ENCODE results near the gene HDAC9. TPM values are rescaled to one million over a fixed set of nuclear protein-coding genes. Genes with fewer than 3 reads are reported as not detected.
A peak's percentile ranks its signal among the peaks of the same experiment; 100 is the strongest.

HDAC9 gene
- total and polyA plus RNA-seq, 8 donors = 1.3 to 12.3 (median 3.5) TPM

DNA sequence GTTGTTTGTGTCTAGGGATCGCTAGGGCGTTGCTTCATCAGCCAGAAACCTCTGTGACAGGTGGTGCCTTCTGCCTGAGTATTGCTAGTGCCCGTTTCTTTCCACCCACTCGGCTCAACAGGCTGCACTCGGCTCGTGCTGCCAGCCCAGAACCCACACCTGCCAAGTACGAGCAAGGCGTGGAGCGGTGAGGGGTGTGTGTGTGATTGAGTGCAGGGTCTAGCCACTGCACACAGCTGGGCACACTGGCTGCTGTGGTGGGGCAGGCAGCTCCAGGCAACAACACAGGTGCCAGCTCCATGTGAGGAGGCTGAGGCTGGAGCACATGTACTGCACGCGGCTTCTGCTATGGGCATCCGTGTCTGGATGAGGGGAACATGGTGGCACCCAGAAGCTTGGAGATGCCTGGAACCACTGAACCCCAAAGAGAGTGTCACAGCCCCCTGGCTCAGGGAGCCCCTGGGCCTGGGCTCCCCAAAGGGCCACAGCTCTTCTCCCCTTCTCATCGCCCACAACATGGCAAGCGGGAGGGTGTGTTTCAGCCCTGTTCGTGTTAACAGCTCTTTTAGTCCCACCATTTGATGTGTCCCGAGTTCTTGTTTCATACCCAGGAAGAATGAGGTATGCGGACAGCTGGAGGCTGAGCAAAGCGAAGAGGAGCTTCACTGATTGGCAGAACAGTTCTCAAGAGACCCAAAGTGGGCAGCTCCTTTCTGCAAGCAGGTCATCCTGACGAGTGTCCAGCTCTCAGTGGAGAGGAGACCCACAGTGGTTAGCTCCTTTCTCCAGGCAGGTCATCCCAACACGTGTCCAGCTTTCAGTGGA, 78.1 kb downstream of the HDAC9 start:
- Histone ChIP-seq H3K27me3 (no peaks in the 10 kb centered on the region), H3K4me1 (peaks cover 0 to 7% (median 0%) of the 10 kb centered on the region in 3 donors), H3K36me3 (no peaks in the 10 kb centered on the region), H3K9me3 (no peaks in the 10 kb centered on the region), H3K4me3 (no peak overlapping the region), H3K27ac (no peak overlapping the region)
- 72 to 83% methylated on average over 20 of the region's 20 CpGs for WGBS, 2 donors
- ATAC-seq (peak in 1 of 4 donors; percentile 21), DNase-seq (peak in 1 of 6 donors; percentile 62), FAIRE-seq (no peak)
- TF ChIP-seq, protein P1, sequence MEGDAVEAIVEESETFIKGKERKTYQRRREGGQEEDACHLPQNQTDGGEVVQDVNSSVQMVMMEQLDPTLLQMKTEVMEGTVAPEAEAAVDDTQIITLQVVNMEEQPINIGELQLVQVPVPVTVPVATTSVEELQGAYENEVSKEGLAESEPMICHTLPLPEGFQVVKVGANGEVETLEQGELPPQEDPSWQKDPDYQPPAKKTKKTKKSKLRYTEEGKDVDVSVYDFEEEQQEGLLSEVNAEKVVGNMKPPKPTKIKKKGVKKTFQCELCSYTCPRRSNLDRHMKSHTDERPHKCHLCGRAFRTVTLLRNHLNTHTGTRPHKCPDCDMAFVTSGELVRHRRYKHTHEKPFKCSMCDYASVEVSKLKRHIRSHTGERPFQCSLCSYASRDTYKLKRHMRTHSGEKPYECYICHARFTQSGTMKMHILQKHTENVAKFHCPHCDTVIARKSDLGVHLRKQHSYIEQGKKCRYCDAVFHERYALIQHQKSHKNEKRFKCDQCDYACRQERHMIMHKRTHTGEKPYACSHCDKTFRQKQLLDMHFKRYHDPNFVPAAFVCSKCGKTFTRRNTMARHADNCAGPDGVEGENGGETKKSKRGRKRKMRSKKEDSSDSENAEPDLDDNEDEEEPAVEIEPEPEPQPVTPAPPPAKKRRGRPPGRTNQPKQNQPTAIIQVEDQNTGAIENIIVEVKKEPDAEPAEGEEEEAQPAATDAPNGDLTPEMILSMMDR (IDR thresholded peaks at IDR 0.05) = no peak
- intact Hi-C loops (cut with DNase I) = loop anchor here in 2 of 3 donors (5.0 to 10.0 kb wide), 2 partner anchors 216 to 219 kb away; no protein-coding TSS in a partner anchor

DNA sequence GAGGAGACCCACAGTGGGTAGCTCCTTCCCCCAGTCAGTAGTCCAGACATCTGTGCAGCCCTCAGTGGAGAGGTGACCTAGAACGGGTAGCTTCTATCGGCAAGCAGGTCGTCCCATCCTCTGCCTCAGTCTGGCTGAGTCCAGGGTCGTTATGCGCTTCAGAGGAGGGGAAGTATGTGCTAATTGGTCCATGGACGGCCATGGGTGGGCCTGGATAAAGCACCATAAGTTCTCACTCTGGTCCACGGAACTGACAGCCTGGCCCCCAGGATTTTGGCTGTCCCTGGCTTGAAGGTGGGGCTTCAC, 78.6 kb downstream of the HDAC9 start:
- Histone ChIP-seq H3K27me3 (no peaks in the 10 kb centered on the region), H3K9me3 (no peaks in the 10 kb centered on the region), H3K27ac (no peak overlapping the region), H3K36me3 (no peaks in the 10 kb centered on the region), H3K4me1 (peaks cover 0 to 7% (median 0%) of the 10 kb centered on the region in 3 donors), H3K4me3 (no peak overlapping the region)
- ATAC-seq (no peak), DNase-seq (no peak), FAIRE-seq (no peak)
- intact Hi-C loops (cut with DNase I) = loop anchor here in 2 of 3 donors (5.0 to 10.0 kb wide), 2 partner anchors 217 to 219 kb away; no protein-coding TSS in a partner anchor
- 72 to 76% methylated on average over 7 of the region's 7 CpGs for WGBS, 2 donors
- TF ChIP-seq, protein P1 (IDR thresholded peaks at IDR 0.05) = no peak

DNA sequence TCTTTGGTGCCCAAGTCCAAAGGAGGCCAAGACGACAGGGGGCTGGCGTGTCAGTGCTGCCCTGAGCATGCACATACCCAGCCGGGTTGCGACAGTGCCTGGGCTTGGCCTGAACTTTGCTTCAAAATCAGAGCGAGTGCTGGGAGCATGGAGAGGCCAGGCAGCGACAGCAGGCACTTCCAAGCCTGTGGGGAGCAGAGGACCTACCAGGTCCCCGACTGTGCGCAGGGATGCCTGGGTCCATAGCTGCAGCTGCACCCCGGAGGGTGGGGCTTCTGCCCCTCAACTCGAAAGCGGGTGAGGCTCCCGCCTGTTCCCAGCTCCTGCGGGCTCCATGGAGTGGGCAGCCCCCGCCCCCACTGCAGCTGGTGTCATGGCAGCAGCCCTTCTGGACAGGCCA, 79.1 kb downstream of the HDAC9 start:
- peaks cover 0 to 7% (median 0%) of the 10 kb centered on the region in 3 donors for H3K4me1 ChIP-seq
- no peak for ATAC-seq
- TF ChIP-seq, protein P1 (IDR thresholded peaks at IDR 0.05) = no peak
- H3K27me3 ChIP-seq = no peaks in the 10 kb centered on the region
- no peaks in the 10 kb centered on the region for H3K9me3 ChIP-seq
- DNase-seq = peak in 2 of 6 donors; percentile 15 to 60
- intact Hi-C loops (cut with DNase I) = loop anchor here in 2 of 3 donors (5.0 to 10.0 kb wide), 2 partner anchors 217 to 220 kb away; no protein-coding TSS in a partner anchor
- 79 to 92% methylated on average over 14 of the region's 14 CpGs for WGBS, 2 donors
- no peak overlapping the region for H3K4me3 ChIP-seq
- FAIRE-seq = no peak
- no peaks in the 10 kb centered on the region for H3K36me3 ChIP-seq
- no peak overlapping the region for H3K27ac ChIP-seq

DNA sequence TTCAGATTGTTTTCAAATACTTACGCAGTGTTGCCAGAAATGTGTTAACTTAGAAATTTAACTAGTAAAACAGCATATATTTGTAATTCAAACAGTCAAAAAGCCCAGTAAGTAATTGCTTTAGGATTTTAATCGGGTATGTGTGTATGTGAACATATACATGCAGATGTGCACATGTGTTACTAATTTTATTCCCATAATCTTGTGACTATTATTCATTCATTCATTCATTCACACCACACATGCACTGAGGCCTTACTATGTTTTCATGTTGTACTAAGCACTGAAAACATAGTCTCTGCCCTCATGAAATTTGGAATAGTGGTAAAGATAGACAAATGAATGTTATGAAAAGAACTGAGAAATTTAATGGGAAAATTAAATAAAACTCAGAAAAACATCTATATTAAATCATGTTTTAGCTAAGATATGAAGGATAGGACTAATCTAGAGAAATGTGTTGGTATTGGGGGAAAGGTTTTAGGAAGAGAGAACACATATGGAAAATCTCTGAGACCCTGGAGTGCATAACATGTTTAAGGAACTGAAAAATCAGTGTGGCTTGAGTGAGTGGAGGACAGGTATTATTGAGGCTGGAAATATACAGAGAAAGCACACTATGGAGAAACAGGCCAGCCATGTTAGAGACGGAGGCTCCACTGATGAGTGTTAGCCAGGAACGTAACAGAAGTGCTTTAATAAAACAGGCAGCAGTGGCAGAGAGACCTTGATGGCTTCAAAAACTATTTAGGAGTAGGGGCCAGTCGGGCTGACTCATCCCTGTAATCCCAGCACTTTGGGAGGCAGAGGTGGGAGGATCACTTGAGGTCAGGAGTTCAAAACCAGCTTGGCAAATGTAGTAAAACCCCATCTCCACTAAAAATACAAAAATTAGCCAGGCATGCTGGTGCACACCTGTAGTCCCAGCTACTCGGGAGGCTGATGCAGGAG, 80.3 kb downstream of the HDAC9 start:
- H3K36me3 ChIP-seq = no peaks in the 10 kb centered on the region
- H3K27ac ChIP-seq = no peak overlapping the region
- H3K27me3 ChIP-seq = no peaks in the 10 kb centered on the region
- no peak for DNase-seq
- intact Hi-C loops (cut with DNase I) = loop anchor here in 1 of 3 donors (10.0 kb wide), 1 partner anchor 221 kb away; no protein-coding TSS in a partner anchor
- TF ChIP-seq, protein P1 (IDR thresholded peaks at IDR 0.05) = no peak
- no peak overlapping the region for H3K4me3 ChIP-seq
- no peaks in the 10 kb centered on the region for H3K9me3 ChIP-seq
- FAIRE-seq = no peak
- peaks cover 0 to under 1% (median 0%) of the 10 kb centered on the region in 3 donors for H3K4me1 ChIP-seq
- no peak for ATAC-seq
- 72 to 82% methylated on average over 6 of the region's 6 CpGs for WGBS, 2 donors

All from pancreas (tissue), 10 donors.